Measurements from ENCODE around the gene SCLT1. TPM values are rescaled to one million over a fixed set of nuclear protein-coding genes. Genes with fewer than 3 reads are reported as not detected.

The SCLT1 gene
- total and polyA plus RNA-seq, 2 of the 13 experiments (the other 11 are each of a cell fraction or from before 2014, with no cell fraction given): 1.5 to 8.7 TPM

GRCh38 chr4:129095811-129096454, 2.6 kb upstream of the SCLT1 start, which contains the start of gene C4orf33 (continued):
- TF ChIP-seq GLMP (CRISPR knock-in tag; IDR thresholded peaks at IDR 0.05; ENCODE audit: borderline replicate concordance): no peak
- no peak for TF ChIP-seq KDM5B (CRISPR knock-in tag; IDR thresholded peaks at IDR 0.05; ENCODE audit: borderline replicate concordance)
- no peak for TF ChIP-seq ZNF557 (CRISPR knock-in tag; IDR thresholded peaks at IDR 0.05)
- no peak for TF ChIP-seq MAFG (CRISPR knock-in tag; IDR thresholded peaks at IDR 0.05)
- no peak for TF ChIP-seq YEATS2 (CRISPR knock-in tag; IDR thresholded peaks at IDR 0.05; ENCODE audit: borderline replicate concordance)
- no peak for TF ChIP-seq CENPX (CRISPR knock-in tag; IDR thresholded peaks at IDR 0.05)
- TF ChIP-seq TEAD3 (CRISPR knock-in tag; optimal IDR thresholded peaks at IDR 0.05; ENCODE audit: borderline replicate concordance): no peak
- TF ChIP-seq HOXA9 (CRISPR knock-in tag; IDR thresholded peaks at IDR 0.05; ENCODE audit: borderline replicate concordance): no peak
- peak; percentile 78 for TF ChIP-seq KMT2B (CRISPR knock-in tag; IDR thresholded peaks at IDR 0.05)
- TF ChIP-seq PATZ1 (CRISPR knock-in tag; IDR thresholded peaks at IDR 0.05): no peak
- TF ChIP-seq ZFP36L2 (CRISPR knock-in tag; IDR thresholded peaks at IDR 0.05): no peak
- no peak for TF ChIP-seq FOSL2 (CRISPR knock-in tag; IDR thresholded peaks at IDR 0.05)
- TF ChIP-seq CENPBD1 (CRISPR knock-in tag; IDR thresholded peaks at IDR 0.05; ENCODE audit: borderline replicate concordance, low read depth): no peak
- TF ChIP-seq ZNF569 (CRISPR knock-in tag; IDR thresholded peaks at IDR 0.05; ENCODE audit: borderline replicate concordance): no peak
- TF ChIP-seq, protein P1, sequence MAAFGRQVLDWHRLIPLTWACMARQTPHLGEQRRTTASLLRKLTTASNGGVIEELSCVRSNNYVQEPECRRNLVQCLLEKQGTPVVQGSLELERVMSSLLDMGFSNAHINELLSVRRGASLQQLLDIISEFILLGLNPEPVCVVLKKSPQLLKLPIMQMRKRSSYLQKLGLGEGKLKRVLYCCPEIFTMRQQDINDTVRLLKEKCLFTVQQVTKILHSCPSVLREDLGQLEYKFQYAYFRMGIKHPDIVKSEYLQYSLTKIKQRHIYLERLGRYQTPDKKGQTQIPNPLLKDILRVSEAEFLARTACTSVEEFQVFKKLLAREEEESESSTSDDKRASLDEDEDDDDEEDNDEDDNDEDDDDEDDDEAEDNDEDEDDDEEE (CRISPR knock-in tag; IDR thresholded peaks at IDR 0.05): no peak
- no peak for TF ChIP-seq ZNF44 (CRISPR knock-in tag; IDR thresholded peaks at IDR 0.05)
- TF ChIP-seq ZNF724P (CRISPR knock-in tag; IDR thresholded peaks at IDR 0.05; ENCODE audit: borderline replicate concordance): no peak
- TF ChIP-seq STAT5B (CRISPR knock-in tag; IDR thresholded peaks at IDR 0.05): no peak
- TF ChIP-seq, protein P2, sequence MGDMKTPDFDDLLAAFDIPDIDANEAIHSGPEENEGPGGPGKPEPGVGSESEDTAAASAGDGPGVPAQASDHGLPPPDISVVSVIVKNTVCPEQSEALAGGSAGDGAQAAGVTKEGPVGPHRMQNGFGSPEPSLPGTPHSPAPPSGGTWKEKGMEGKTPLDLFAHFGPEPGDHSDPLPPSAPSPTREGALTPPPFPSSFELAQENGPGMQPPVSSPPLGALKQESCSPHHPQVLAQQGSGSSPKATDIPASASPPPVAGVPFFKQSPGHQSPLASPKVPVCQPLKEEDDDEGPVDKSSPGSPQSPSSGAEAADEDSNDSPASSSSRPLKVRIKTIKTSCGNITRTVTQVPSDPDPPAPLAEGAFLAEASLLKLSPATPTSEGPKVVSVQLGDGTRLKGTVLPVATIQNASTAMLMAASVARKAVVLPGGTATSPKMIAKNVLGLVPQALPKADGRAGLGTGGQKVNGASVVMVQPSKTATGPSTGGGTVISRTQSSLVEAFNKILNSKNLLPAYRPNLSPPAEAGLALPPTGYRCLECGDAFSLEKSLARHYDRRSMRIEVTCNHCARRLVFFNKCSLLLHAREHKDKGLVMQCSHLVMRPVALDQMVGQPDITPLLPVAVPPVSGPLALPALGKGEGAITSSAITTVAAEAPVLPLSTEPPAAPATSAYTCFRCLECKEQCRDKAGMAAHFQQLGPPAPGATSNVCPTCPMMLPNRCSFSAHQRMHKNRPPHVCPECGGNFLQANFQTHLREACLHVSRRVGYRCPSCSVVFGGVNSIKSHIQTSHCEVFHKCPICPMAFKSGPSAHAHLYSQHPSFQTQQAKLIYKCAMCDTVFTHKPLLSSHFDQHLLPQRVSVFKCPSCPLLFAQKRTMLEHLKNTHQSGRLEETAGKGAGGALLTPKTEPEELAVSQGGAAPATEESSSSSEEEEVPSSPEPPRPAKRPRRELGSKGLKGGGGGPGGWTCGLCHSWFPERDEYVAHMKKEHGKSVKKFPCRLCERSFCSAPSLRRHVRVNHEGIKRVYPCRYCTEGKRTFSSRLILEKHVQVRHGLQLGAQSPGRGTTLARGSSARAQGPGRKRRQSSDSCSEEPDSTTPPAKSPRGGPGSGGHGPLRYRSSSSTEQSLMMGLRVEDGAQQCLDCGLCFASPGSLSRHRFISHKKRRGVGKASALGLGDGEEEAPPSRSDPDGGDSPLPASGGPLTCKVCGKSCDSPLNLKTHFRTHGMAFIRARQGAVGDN (CRISPR knock-in tag; IDR thresholded peaks at IDR 0.05): no peak

Data from HepG2 (cell line).